Right lobe of liver (tissue), 6 donors: ENCODE results near the gene QPCT. TPM values are rescaled to one million over a fixed set of nuclear protein-coding genes. Genes with fewer than 3 reads are reported as not detected.

Experiments used
- ATAC-seq, 4 donors: fragments of 200-7000 bp; cut with Tn5 transposase; one replicate each; pipeline ENCODE4 v1.9.1; 2020; ENCODE audit warnings: mild to moderate bottlenecking in 4 of 4, moderate library complexity in 4 of 4
- DNase-seq, 3 donors: peaks; one replicate each; pipeline ENCODE4 v3.0.0-alpha.2; 2020
- H3K27ac ChIP-seq, 3 donors: fragments of 200-600 bp; one replicate each; pipeline ENCODE4 v1.8.0; 2022
- H3K27me3 ChIP-seq, 2 donors: fragments of 200-600 bp; one replicate each; pipeline ENCODE4 v1.8.0; 2022
- H3K36me3 ChIP-seq, 4 donors: fragments of 200-600 bp; sonication (generic) in 1 of 4; one replicate each; pipeline versions ENCODE4 v1.5.1 to v1.8.0; 2017 to 2022; ENCODE audit warnings: control low read depth in 1 of 4
- H3K4me1 ChIP-seq, 4 donors: fragments of 200-600 bp; sonication (generic) in 1 of 4; one replicate each; pipeline versions ENCODE4 v1.5.1 to v1.8.0; 2017 to 2022; ENCODE audit warnings: control low read depth in 1 of 4
- H3K4me3 ChIP-seq, 3 donors: fragments of 200-600 bp; one replicate each; pipeline ENCODE4 v1.8.0; 2022
- H3K9me3 ChIP-seq, 4 donors: fragments of 200-600 bp; sonication (generic) in 1 of 4; one replicate each; pipeline versions ENCODE4 v1.5.1 to v1.8.0; 2017 to 2022; ENCODE audit warnings: control low read depth in 1 of 4
- CTCF ChIP-seq, 4 donors: fragments of 200-600 bp in 3 of 4; fragments of 450-650 bp in 1 of 4; IDR thresholded peaks; one replicate each; pipeline versions ENCODE4 v1.5.1 to v1.8.0; 2016 to 2022; ENCODE audit warnings: antibody characterized with exemption in 4 of 4, mild to moderate bottlenecking in 2 of 4
- POLR2A ChIP-seq: fragments of 450-650 bp; IDR thresholded peaks from one replicate; pipeline ENCODE4 v1.6.1; 2017; ENCODE audit warnings: antibody characterized with exemption, mild to moderate bottlenecking
- WGBS: methylation state at CpG from one replicate; pipeline ENCODE4 v1.1.6; 2018; ENCODE audit warnings: low coverage, low lambda C conversion rate; ENCODE audit not compliant: insufficient coverage; ENCODE audit errors: missing lambda C conversion rate; 5-methylcytosine and 5-hydroxymethylcytosine counted together
- intact Hi-C, 2 donors: fragments of 100-400 bp; cut with DNase I; formaldehyde crosslinking; loops; one replicate each; pipeline versions ENCODE4 v1.11.2 to v1.14.1; 2022
- total RNA-seq, 6 experiments: library from RNA; depleted of rRNA in 2 of 6; stranded (reverse); fragments of >200 nt in 2 of 6; fragmentation: NEBNext Ultra II Directional in 3 of 6; extraction: Animal tissue kit (Norgen Biotek cat#: 25700) in 3 of 6; gene quantifications; one replicate each; pipeline versions ENCODE4 v1.1.0 to v1.2.4, GENCODE V29; 2016 to 2023
- donor health status: DM: no; HTN: yes; CAD: no.
- donor health status: DM: no; HTN: no; CAD: no.
- donor health status: DM: no; HTN: no; CAD: no.
- donor health status: DM: no; HTN: yes; CAD: no.
- donor health status: DM: no; HTN: yes; CAD: no.

Gene QPCT
- total RNA-seq, 6 experiments from 2014 or later, result 0.55 to 1.5 (median 1.1) TPM

GRCh38 chr2:37367310-37367709 lies 22.9 kb downstream of the QPCT start:
- Histone ChIP-seq H3K9me3 (no peaks in the 10 kb centered on the region), H3K4me1 (no peaks in the 10 kb centered on the region), H3K4me3 (no peak overlapping the region), H3K36me3 (no peaks in the 10 kb centered on the region), H3K27me3 (no peaks in the 10 kb centered on the region), H3K27ac (no peak overlapping the region)
- intact Hi-C loops, result no loop called here
- TF ChIP-seq POLR2A (no peak), CTCF (IDR thresholded peaks at IDR 0.05) (no peak)
- ATAC-seq (no peak), DNase-seq (no peak)
- WGBS, result 81% methylated on average over 7 of the region's 7 CpGs

DNA sequence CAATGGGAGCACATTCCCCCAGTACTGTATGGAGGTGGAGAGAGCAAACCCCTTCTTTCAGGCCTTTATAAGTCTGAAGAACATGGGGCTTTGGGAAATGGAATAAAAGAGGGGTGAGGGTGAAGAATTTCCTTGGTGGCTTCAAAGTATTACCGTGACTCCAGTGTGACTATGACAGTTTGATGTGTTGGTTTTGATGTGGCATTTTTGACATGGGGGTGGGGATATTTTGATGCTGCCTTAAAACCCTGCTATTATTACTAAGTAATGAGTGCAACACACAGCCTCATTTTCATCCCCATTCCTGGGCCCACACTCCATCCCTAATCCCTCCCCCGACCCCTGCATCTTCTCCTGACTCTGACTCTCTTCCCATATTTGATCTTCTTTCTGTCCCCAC lies 23.6 kb downstream of the QPCT start:
- ATAC-seq, result no peak
- no peaks in the 10 kb centered on the region for H3K4me1 ChIP-seq

DNA sequence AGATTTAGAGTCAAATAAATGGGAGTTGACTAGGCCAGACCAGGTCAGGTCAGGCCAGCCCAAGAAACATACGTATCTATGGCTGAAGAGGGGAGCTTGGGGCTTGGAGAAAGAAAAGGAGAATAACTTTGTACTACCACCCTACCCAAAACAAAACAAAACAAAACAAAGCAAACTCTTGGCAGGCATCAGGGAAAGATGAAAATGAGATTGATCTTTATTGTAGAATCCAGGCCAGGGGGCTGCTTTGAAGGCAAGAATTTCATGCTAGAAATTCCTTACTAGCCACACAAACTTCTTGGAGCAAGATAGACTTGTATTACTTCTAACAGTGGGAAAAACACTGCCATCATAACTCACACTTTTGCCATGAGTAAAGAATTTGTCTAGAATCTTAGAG lies 26.2 kb downstream of the QPCT start:
- Histone ChIP-seq H3K4me3 (no peak overlapping the region), H3K36me3 (no peaks in the 10 kb centered on the region), H3K4me1 (no peaks in the 10 kb centered on the region), H3K27me3 (no peaks in the 10 kb centered on the region), H3K9me3 (no peaks in the 10 kb centered on the region), H3K27ac (no peak overlapping the region)
- WGBS, result 77% methylated on average over 1 of the region's 1 CpG
- TF ChIP-seq CTCF (IDR thresholded peaks at IDR 0.05) (no peak), POLR2A (no peak)
- DNase-seq, result no peak
- ATAC-seq, result no peak
- intact Hi-C loops, result no loop called here

More for the DNA sequence above, 23.6 kb downstream of the QPCT start:
- H3K27me3 ChIP-seq, result no peaks in the 10 kb centered on the region
- no peaks in the 10 kb centered on the region for H3K9me3 ChIP-seq
- 79% methylated on average over 2 of the region's 2 CpGs for WGBS
- no peaks in the 10 kb centered on the region for H3K36me3 ChIP-seq
- TF ChIP-seq POLR2A (no peak), CTCF (IDR thresholded peaks at IDR 0.05) (no peak)
- no peak overlapping the region for H3K4me3 ChIP-seq
- intact Hi-C loops, result no loop called here
- DNase-seq, result no peak
- H3K27ac ChIP-seq, result no peak overlapping the region

DNA sequence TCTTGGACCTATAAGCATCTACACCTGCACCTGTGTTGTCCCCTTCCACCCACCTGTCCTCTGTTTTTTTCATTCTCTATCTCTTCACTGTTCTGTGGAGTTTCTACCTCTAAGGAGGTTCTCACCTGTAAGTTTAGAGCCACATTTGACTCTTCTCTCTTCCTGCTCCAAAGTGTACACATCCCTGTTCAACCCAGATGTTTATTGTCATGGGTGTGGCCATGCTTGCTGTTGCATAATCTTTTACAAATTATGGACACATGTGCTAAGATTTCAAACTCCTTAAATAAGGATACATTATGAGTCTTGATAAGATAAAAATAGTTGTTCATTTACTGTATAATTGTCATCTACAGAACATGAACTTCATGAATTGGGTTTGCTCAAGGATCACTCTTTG lies 27.6 kb downstream of the QPCT start:
- ATAC-seq (no peak), DNase-seq (no peak)
- intact Hi-C loops, result no loop called here
- H3K9me3 ChIP-seq, result no peaks in the 10 kb centered on the region
- H3K27me3 ChIP-seq, result no peaks in the 10 kb centered on the region
- TF ChIP-seq POLR2A, result no peak
- no peak for TF ChIP-seq CTCF (IDR thresholded peaks at IDR 0.05)
- no peaks in the 10 kb centered on the region for H3K36me3 ChIP-seq
- H3K27ac ChIP-seq, result no peak overlapping the region
- H3K4me3 ChIP-seq, result no peak overlapping the region
- no peaks in the 10 kb centered on the region for H3K4me1 ChIP-seq

- intact Hi-C loops, result no loop called here
- Histone ChIP-seq H3K4me3 (no peak overlapping the region), H3K9me3 (no peaks in the 10 kb centered on the region), H3K36me3 (no peaks in the 10 kb centered on the region), H3K27me3 (no peaks in the 10 kb centered on the region), H3K4me1 (no peaks in the 10 kb centered on the region), H3K27ac (no peak overlapping the region)
- ATAC-seq (no peak), DNase-seq (no peak)
- no peak for TF ChIP-seq CTCF (IDR thresholded peaks at IDR 0.05)
- TF ChIP-seq POLR2A, result no peak
- 59% methylated on average over 8 of the region's 8 CpGs for WGBS
These were observed 31.4 kb downstream of the QPCT start for GRCh38 chr2:37375741-37376288.
